ENCODE results near the gene FBN3. TPM values are rescaled to one million over a fixed set of nuclear protein-coding genes. Genes with fewer than 3 reads are reported as not detected.

Gene FBN3
- total RNA-seq, 2 donors from 2014 or later, result not detected

DNA sequence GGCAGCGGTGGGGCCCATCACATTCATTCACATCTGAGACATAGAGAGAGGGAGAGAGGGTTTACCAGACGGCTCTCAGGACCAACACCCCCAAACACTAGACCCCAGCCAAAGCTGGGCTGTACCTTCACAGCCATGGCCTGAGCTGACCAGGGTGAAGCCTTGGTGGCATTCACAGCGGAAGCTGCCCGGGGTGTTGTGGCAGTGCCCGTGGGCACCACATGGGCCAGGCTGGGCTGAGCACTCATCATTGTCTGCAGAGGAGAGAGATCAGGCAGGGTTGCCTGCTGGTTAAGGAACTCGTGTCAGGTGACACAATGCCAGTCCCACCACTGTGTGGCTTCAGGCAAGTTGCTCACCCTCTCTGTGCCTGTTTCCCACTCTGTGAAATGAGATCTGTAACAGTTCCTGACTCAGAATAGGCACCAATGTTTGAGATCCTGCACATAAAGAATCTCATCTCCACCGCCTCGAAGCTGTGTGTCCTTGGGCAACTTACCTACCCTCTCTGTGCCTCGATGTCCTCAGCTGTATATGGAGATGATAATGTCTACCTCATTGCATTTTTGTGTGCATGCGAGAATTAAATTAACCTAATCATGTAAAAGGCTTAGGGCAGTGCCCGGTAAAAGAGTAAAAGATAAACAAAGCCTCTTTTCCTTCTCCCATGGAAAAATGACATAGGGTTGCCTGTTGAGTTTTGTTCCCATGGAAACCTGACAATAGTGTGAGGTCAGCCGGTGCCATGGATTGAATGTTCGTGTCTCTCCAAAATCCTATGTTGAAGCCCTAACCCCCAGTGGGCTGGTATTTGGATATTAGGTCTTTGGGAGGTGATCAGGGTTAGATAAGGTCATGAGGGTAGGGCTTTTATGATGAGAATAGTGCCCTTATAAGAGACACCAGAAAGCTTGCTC, 74.0 kb downstream of the FBN3 start:
- no peak for DNase-seq (ENCODE audit: low spot score)
- intact Hi-C loops (cut with DNase I), result no loop called here

DNA sequence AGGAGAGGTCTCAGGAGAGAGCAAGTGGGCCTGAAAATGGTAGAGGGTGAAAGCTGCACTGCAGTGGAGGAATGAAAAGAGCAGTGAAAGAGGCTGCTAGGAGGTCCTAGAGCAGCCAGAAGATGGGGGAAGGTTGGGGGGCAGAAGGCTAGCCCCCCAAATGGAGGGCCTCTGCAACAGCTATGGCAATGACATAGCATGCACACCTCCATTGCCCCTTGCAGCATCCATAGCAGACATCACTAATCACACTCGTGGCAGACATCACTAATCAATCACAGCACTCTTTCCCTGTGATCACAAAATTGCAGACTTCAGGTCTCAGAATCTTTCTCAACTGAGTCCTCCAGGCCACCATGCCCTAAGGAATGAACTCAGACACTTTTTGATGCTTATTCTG, 74.9 kb downstream of the FBN3 start:
- no peak for DNase-seq (ENCODE audit: low spot score)
- intact Hi-C loops (cut with DNase I), result no loop called here

DNA sequence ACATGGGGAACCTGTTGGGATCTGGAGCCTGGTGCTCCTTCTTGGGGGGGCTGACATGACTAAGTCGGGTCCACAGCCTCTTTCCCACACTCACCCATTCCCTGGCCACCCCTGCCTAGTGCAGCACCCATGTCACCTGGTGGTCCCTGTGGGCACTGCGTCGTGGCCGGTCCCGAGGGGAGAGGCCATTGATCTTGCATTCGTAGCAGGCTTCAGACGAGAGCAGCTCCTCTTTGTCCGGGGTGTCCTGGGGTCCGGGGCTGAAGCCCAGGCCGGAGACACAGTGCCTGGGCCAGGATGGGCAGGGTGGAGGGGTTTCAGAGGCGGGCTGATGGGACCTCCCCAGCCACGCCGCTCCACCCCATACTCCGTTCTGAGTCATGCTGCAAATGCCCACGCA, 77.5 kb downstream of the FBN3 start:
- intact Hi-C loops (cut with DNase I), result no loop called here
- DNase-seq (ENCODE audit: low spot score), result no peak

DNA sequence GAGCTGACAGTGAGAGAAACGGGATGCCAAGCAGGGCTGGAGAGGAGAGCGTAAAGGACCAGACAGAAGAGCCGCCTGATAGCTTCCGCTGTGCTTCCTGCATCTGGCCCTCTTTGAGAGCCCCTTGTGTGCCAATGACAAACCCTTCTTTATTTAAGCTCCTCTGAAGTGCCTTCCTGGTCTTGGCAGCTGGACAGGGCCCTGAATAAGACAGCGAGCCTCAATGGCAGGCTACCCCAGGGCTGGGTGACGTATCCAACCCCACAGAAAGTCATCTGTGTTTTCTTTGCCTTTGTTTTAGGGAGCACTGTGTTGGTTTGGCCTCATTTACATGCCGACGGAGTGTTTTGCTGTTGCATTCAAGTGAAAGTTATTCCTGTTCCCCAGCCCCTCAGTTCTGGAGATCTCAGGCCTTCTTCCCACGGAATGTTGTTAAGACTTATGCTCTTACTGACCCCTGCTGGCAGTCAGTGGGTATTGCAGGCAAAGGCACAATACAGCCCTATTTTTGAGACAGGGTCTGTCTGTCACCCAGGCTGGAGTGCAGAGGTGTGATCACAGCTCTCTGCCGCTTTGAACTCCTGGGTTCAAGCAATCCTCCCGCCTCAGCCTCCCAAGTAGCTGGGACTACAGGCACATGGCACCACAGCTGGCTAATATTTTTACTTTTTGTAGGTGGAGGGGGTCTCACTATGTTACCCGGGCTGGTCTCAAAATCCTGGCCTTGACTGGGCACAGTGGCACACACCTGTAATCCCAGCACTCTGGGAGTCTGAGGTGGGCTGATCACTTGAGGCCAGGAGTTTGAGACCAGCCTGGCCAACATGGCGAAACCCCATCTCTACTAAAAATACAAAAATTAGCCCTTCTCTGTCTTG, 80.1 kb downstream of the FBN3 start:
- no peak for DNase-seq (ENCODE audit: low spot score)
- intact Hi-C loops (cut with DNase I), result no loop called here

DNA sequence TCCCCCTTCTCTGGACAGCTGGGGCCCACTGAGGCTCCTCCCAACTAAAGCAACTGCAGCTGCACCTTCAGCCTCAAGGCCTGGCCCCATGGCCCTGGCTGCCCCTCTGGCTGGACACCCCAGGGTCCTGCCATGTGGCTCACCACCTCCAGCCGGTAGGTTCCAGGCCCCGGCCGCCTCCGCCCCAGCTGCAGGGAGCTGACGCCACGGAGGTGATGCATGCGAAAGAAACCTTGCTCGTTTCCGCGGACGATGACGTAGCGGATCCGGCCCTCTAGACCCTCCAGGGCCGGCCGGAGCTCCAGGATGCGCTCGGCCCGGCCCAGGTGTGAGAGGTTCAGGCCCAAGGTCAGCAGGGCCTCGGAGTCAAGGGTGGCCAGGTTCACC, 83.5 kb downstream of the FBN3 start:
- intact Hi-C loops (cut with DNase I), result no loop called here
- no peak for DNase-seq (ENCODE audit: low spot score)

DNA sequence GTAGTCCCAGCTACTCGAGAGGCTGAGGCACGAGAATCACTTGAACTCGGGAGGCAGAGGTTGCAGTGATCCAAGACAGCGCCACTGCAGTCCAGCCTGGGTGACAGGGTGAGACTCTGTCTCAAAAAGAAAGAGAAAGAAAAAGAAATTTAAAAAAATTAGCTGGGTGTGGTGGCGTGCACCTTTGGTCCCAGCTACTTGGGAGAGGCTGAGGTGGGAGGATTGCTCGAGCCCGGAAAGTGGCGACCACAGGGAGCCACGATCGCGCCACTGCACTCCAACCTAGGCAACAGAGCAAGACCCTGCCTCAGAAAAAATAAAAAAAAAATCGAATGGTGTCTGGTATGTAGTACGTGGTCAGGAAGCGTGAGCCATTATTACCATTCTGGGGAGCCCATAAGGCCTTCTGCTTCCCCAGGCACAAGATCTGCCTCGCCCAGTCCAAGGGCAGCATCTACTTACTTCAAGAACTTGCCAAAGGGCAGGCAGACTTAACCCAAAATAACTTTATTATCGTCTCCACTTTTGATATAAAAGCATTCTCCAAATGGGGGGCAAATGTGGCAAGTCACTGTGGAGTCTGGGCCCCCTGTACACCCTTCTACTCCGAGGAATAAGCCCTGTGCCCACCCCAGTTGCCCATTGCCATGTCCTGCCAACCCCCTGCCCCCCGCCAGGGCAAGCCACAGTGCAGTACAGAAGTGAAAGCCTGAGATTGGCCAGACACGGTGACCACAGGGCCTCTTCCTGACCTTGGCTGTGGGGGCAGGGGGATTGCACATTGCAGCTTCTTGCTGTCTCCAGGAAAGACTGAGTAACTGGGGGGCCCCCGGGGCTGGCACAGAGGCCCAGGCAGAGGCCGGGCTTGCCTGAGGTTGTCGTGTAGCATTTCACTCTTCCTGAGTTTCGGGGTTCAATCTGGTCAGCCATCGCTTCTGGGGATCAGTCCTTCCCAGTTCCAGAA, 84.2 kb downstream of the FBN3 start:
- DNase-seq (ENCODE audit: low spot score), result no peak
- intact Hi-C loops (cut with DNase I), result no loop called here

DNA sequence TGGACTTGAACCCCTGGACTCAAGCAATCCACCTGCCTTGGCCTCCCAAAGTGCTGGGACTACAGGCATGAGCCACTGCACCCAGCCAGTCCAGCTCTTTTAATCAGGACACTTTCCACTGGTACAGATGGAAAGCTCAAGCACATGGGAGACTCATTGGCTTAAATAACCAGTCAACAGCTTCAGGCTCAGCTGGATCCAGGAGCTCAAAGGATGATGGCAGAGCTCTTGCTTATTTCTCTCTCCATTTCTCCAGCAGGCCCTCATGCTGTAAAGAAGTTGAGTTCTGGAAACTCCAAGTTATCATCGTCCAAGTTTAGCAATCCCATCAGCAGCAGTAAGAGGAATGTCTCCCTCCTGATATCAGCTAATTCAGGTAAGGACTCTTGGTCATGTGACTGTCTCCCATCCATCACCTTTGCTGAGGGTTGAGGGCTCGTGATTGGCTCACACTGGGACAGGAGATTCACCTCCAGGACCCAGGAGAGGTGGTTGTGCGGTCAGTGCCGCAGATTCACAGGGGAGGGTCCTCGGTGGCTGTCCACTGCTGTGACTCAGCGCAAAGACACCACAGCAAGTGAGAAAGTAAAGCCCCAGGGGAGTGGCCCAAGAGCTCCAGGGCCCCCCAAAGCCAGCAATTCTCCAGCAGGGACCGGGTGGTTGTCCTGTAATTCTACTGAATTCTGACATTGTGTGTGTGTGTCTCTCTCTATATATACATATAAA, 91.7 kb downstream of the FBN3 start:
- intact Hi-C loops (cut with DNase I), result no loop called here
- no peak for DNase-seq (ENCODE audit: low spot score)

DNA sequence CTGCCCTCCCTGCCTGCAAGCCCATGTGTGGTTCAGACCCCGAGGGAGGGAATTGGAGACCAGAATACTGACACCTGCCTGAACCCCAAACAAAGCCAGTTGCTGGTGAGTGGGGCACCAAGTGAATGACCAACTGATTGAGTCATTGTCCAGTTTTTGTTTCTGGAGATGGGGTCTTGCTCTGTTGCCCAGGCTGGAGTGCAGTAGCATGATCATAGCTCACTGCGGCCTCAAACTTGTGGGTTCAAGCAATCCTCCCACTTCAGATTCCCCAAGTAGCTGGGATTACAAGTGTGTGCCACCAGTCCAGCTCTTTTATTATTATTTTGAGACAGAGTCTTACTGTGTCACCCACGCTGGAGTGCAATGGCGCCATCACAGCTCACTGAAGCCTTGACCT, 92.9 kb downstream of the FBN3 start:
- DNase-seq (ENCODE audit: low spot score), result no peak
- intact Hi-C loops (cut with DNase I), result no loop called here

DNA sequence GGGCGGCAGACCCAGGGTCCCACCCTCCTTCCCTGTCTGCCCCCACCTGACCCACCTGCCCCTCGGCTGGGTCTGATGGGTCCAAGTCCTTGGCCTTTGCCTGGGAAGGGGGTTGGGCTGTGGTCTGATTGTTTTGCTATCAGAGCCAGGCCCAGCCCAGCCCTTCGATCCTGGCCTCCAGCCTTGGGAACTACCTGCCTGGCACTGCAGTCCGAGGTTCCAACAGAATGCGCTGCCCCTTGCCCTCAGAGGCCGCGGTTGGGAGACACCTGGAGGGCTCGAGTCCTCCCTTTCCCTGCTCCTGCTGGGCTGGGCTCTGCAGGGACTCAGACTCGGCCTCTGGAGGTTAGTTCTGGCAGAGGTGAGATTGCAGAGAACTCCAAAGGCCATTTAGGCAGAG, 95.2 kb downstream of the FBN3 start:
- intact Hi-C loops (cut with DNase I), result no loop called here
- no peak for DNase-seq (ENCODE audit: low spot score)

DNA sequence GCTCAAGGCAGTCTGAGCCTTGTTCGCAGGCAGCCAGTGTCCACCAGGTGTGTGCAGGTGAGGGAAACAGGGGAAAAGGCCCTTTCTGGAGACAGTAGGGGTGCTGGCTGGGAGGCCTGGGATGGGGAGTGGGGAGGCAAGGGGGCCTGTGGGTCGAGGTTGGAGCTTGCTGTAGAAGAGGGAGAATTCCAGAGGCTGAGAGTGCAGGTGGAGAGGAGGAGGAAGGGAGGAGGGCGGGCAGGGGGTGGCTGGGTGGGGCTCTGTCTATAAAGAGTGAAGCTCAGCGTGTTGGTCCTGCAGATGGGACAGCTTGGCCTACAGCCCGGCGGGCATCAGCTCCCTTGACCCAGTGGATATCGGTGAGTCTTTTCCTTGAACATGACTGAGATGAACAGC, 96.9 kb downstream of the FBN3 start, which contains the start of gene CCL25:
Gene CCL25, plus strand, starts transcription at position 297 of the 396 bp plus-strand sequence. CDS start 290 bp downstream, outside the sequence.
- intact Hi-C loops (cut with DNase I), result no loop called here
- no peak for DNase-seq (ENCODE audit: low spot score)

DNA sequence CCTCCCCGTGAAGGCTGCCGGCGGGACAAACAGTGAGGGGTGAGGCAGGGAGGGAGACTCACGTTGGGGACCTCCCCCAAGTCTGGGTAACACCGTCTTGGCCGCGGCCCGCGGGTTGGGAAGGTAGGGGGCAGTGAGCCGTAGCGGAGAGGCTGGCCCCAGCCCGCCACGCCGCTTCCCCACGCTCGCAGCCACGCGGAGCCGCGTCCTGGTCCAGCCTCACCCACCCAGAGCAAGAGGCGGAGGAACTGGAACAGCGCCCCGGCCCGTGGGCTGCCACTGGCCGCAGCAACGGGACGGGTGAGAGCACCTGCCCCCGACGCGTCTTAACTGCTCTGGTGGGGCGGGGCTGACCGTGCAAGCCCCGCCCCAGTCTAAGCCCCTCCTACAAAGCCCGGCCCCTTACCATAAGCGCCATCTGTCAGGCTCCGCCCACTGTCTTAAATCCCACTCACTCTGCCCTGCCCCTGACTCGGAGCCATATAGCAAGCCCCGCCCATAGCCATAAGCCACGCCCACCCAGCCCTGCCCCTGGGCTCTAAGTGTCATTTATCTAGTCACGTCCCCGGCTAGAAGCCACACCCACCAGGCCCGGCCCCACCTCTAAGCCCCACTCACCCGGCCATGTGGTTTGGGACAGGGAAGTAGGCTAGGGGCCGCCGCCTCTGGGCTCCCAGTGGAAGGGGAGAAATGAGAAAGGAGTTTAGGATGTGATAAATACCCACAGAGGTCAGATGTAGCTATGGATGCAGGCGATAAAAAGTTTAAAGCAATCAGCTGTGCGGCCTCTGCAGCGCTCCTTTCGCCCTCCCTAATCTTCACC, 98.9 kb downstream of the FBN3 start:
- intact Hi-C loops (cut with DNase I), result no loop called here
- DNase-seq (ENCODE audit: low spot score), result peak; percentile 96

DNA sequence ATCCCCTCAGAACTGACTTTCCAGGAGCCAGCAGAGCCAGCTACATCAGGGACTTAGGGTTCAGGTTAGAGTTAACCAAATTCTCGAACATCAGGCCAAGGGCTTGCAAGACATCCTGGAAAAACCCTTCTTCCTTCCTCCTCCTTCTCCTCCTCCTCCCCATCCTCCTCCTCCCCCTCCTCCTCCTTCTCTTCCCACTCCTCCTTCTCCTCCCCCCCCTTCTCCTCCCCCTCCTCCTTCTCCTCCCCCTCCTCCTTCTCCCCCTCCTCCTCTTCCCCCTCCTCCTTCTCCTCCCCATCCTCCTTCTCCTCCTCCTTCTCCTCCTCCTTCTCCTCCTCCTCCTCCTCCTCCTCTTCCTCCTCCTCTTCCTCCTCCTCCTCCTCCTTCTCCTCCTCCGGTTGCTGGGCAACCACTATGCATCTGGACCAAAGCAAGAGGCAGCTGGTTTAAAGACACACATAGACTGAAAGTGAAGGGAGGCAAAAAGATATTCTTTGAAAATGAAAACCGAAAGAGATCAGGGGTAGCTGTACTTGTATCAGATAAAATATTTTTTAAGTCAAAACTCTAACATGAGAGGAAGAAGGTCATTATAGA, 102.7 kb downstream of the FBN3 start:
- intact Hi-C loops (cut with DNase I), result no loop called here

DNA sequence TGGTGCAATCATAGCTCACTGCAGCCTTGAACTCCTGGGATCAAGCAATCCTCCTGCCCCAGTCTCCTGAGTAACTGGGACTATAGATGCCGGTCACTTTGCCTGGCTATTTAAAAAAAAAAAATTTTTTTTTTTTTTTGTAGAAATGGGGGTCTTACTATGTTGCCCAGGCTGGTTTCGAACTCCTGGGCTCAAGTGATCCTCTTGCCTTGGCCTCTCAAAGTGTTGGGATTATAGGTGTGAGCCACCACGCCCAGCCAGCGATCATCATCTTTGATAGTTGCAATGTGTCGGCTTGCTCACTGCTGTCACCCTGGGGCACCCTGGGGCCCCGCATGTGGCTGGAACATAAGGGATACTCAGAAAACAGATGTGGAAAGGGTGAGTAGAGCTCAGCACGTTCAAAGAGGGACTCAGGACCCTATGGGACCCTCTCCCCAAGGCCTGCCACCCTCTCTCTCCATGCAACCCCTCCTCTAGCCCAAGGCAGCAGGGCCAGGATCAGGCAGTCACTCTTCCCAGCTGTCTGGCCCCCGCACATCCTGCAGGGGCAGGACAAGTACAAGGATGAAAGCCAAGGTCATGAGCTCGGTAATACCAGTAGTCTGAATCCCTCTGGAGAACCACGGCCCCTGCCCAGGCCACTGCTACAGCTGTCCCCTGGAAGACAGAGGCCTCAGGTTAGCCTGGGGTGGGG, 103.4 kb downstream of the FBN3 start:
- intact Hi-C loops (cut with DNase I), result no loop called here

More for the DNA sequence above, 102.7 kb downstream of the FBN3 start:
- DNase-seq (ENCODE audit: low spot score), result no peak

DNA sequence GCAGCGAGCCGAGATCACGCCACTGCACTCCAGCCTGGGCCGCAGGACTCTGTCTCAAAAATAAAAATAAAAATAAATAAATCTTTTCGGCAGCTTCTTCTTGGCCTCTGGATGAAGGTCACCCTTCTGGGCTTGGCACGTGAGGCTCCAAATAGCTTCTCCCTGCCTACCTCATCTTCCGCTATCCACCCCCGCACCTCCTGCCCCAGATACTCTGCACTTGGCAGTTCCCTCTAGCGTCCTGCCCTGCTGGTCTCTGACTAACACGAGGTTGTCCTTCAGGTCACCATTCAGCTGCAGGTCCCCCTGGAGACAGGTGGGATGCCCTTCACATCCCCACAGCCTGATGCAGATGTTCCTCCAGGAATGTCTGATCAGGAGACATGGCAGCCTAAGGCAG, 105.4 kb downstream of the FBN3 start:
- intact Hi-C loops (cut with DNase I), result no loop called here
- DNase-seq (ENCODE audit: low spot score), result peak; percentile 71

More for the DNA sequence above, 103.4 kb downstream of the FBN3 start:
- DNase-seq (ENCODE audit: low spot score), result no peak

DNA sequence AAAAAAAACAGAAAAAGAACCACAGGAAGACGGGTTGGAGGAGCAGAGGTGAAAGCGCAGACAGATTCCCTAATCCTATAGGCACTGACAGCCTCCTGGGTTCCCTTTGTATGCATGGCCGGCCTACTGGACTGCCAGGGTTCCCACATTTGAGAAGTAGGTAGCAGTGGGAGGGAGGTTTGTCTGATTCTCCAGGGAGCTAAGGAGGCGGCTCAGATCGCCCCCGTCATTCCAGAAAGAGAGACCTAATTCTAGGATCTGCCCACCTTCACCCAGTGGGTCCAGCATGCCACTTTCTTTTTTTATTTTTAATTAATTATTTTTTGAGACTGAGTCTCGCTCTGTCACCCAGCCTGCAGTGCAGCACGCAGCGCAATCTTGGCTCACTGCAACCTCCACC, 106.5 kb downstream of the FBN3 start:
- intact Hi-C loops (cut with DNase I), result no loop called here

DNA sequence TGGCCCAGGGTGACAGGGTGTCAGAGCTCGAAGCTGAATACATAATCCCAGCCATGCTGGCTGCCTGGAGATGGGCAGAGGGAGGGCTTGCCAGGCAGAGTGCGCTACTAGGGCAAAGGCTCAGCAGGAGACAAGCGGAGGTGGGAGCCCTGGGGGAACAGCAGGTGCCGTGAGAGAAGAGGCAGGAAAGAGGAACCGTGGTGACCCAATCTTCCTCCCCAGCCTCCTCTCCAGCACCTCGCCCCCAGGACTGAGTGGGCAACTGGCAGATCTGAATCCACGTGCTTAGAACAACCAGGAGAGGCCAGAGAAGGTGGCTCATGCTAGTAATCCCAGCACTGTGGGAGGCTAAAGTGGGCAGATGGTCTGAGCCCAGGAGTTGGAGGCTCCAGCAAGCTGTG, 107.9 kb downstream of the FBN3 start:
- intact Hi-C loops (cut with DNase I), result no loop called here
- DNase-seq (ENCODE audit: low spot score), result peak; percentile 31

More for the DNA sequence above, 106.5 kb downstream of the FBN3 start:
- DNase-seq (ENCODE audit: low spot score), result no peak

DNA sequence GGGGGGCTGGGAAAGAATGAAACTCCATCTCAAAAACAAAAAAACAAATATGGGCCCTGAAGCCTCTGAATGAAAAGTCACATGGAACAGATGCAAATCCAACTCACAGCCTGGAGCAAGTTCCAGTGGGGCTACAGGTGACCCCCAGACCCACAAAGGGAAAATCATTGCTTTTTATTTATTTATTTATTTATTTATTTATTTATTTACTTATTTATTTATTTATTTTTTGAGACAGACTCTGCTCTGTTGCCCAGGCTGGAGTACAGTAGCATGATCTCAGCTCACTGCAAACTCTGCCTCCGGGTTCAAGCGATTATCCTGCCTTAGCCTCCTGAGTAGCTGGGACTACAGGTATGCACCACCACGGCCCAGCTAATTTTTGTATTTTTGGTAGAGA, 110.2 kb downstream of the FBN3 start:
- intact Hi-C loops (cut with DNase I), result no loop called here
- no peak for DNase-seq (ENCODE audit: low spot score)

Data from posterior vena cava (tissue), 2 donors.